MCF 10A (cell line): ENCODE data around the gene BSCL2. TPM values are rescaled to one million over a fixed set of nuclear protein-coding genes. Genes with fewer than 3 reads are reported as not detected.
"Not testable (repeated sequence)": the region's sequence is repeated elsewhere in the genome, so short reads cannot be mapped to it uniquely, and the experiment has no call there.

ENCODE experiments used
- BruUV-seq: library from RNA; stranded (reverse); fragments of 400-500 nt; replicated peaks from 2 replicates; lab custom pipeline; 2021; lab: Mats Ljungman, UMichigan
- CTCF ChIA-PET: fragments of 300-600 bp; sonication (Branson Sonifier 250); formaldehyde crosslinking; extraction: SDS; loops from one replicate; lab custom pipeline; 2021; ENCODE audit warnings: antibody characterized with exemption, inconsistent platforms; lab: Yijun Ruan, JAX
- POLR2A ChIA-PET: fragments of 300-600, 350-650 bp; sonication (Branson Sonifier 250); formaldehyde crosslinking; extraction: SDS; loops from one replicate; lab custom pipeline; 2020; ENCODE audit warnings: antibody characterized with exemption, inconsistent platforms; lab: Yijun Ruan, JAX
- DNase-seq: peaks from one replicate; pipeline ENCODE4 v3.0.0-alpha.2; 2018; ENCODE audit not compliant: unreplicated experiment
- H3K27ac Mint-ChIP-seq: one replicate; pipeline ENCODE4 v1.8.0; 2022; ENCODE audit warnings: mild to moderate bottlenecking, low read depth, mixed read lengths; ENCODE audit not compliant: unreplicated experiment
- H3K27me3 Mint-ChIP-seq: one replicate; pipeline ENCODE4 v1.8.0; 2022; ENCODE audit warnings: mixed read lengths; ENCODE audit not compliant: insufficient read depth, unreplicated experiment
- H3K36me3 Mint-ChIP-seq: one replicate; pipeline ENCODE4 v1.8.0; 2022; ENCODE audit warnings: mild to moderate bottlenecking, moderate library complexity, mixed read lengths; ENCODE audit not compliant: insufficient read depth, unreplicated experiment
- H3K4me1 Mint-ChIP-seq: one replicate; pipeline ENCODE4 v1.8.0; 2022; ENCODE audit warnings: mixed read lengths; ENCODE audit not compliant: insufficient read depth, unreplicated experiment
- H3K4me3 Mint-ChIP-seq: one replicate; pipeline ENCODE4 v1.8.0; 2022; ENCODE audit warnings: mild to moderate bottlenecking, moderate library complexity, mixed read lengths; ENCODE audit not compliant: unreplicated experiment
- H3K9me3 Mint-ChIP-seq: one replicate; pipeline ENCODE4 v1.8.0; 2022; ENCODE audit warnings: mixed read lengths; ENCODE audit not compliant: unreplicated experiment
- CTCF ChIP-seq: fragments of 200-600 bp; IDR thresholded peaks from one replicate; pipeline ENCODE4 v1.8.0; 2022; ENCODE audit warnings: antibody characterized with exemption, mild to moderate bottlenecking; ENCODE audit not compliant: unreplicated experiment
- intact Hi-C: fragments of 100-400 bp; cut with micrococcal nuclease; formaldehyde crosslinking; loops from 2 replicates; pipeline ENCODE4 v1.14.1; 2022
- total RNA-seq: library from RNA; stranded (reverse); gene quantifications from 2 replicates; pipeline ENCODE4 v1.2.3, GENCODE V29; 2022

The BSCL2 gene
- total RNA-seq, 1 experiment from 2014 or later, result 33.1 TPM

GRCh38 chr11:62678433-62678769 is 28.8 kb downstream of the BSCL2 start:
- H3K36me3 Mint-ChIP-seq, result peaks cover 44% of the 10 kb centered on the region
- H3K4me1 Mint-ChIP-seq, result peaks cover 22% of the 10 kb centered on the region
- CTCF ChIA-PET, result interaction anchor here (2.2 to 2.9 kb wide), 2 partner anchors 11 to 15 kb away, joined by 8 to 15 read pairs; no protein-coding TSS in a partner anchor
- no peak for DNase-seq
- intact Hi-C loops, result no loop called here
- TF ChIP-seq CTCF, result no peak
- BruUV-seq, result no TSS peak
- no peaks in the 10 kb centered on the region for H3K9me3 Mint-ChIP-seq
- peak overlapping the region; percentile 94 for H3K27ac Mint-ChIP-seq
- POLR2A ChIA-PET, result interaction anchor here (1.0 to 7.1 kb wide), 15 partner anchors 10 to 130 kb away, joined by 3 to 132 read pairs (median 5); partner anchors contain the start of genes C11orf98, CSKMT, HNRNPUL2 and LBHD1
- peak overlapping the region; percentile 72 for H3K4me3 Mint-ChIP-seq
- H3K27me3 Mint-ChIP-seq, result no peaks in the 10 kb centered on the region

- TF ChIP-seq CTCF, result no peak
- intact Hi-C loops, result no loop called here
- H3K9me3 Mint-ChIP-seq, result no peaks in the 10 kb centered on the region
- DNase-seq, result no peak
- H3K27me3 Mint-ChIP-seq, result no peaks in the 10 kb centered on the region
- peak overlapping the region; percentile 72 for H3K4me3 Mint-ChIP-seq
- POLR2A ChIA-PET, result interaction anchor here (0.6 to 7.1 kb wide), 14 partner anchors 9 to 180 kb away, joined by 3 to 132 read pairs (median 4); partner anchors contain the start of genes B3GAT3, C11orf98, CSKMT and HNRNPUL2
- BruUV-seq, result no TSS peak
- CTCF ChIA-PET, result interaction anchor here (0.9 to 2.2 kb wide), 2 partner anchors 16 to 117 kb away, joined by 3 to 8 read pairs; no protein-coding TSS in a partner anchor
- H3K36me3 Mint-ChIP-seq, result peaks cover 50% of the 10 kb centered on the region
- peak overlapping the region; percentile 94 for H3K27ac Mint-ChIP-seq
- H3K4me1 Mint-ChIP-seq, result peaks cover 22% of the 10 kb centered on the region
Observed at GRCh38 chr11:62677714-62678113, 29.5 kb downstream of the BSCL2 start.

- no peak for TF ChIP-seq CTCF
- Mint-ChIP-seq H3K27me3 (no peaks in the 10 kb centered on the region), H3K27ac (peak overlapping the region; percentile 94), H3K9me3 (no peaks in the 10 kb centered on the region), H3K4me1 (peaks cover 22% of the 10 kb centered on the region), H3K4me3 (peak overlapping the region; percentile 72), H3K36me3 (peaks cover 52% of the 10 kb centered on the region)
- ChIA-PET CTCF (interaction anchor here (0.9 to 2.2 kb wide), 4 partner anchors 9 to 116 kb away, joined by 3 to 8 read pairs (median 4); no protein-coding TSS in a partner anchor), POLR2A (interaction anchor here (0.7 to 7.1 kb wide), 11 partner anchors 9 to 181 kb away, joined by 3 to 132 read pairs (median 5); partner anchors contain the start of genes B3GAT3, C11orf98, CSKMT and HNRNPUL2)
- BruUV-seq, result no TSS peak
- no peak for DNase-seq
- intact Hi-C loops, result no loop called here
Observed at GRCh38 chr11:62677156-62677555, 30.1 kb downstream of the BSCL2 start.

GRCh38 chr11:62676698-62677097 is 30.5 kb downstream of the BSCL2 start:
- intact Hi-C loops, result no loop called here
- no TSS peak for BruUV-seq
- no peaks in the 10 kb centered on the region for H3K27me3 Mint-ChIP-seq
- H3K4me3 Mint-ChIP-seq, result peak overlapping the region; percentile 72
- H3K4me1 Mint-ChIP-seq, result peaks cover 22% of the 10 kb centered on the region
- H3K9me3 Mint-ChIP-seq, result no peaks in the 10 kb centered on the region
- H3K27ac Mint-ChIP-seq, result peak overlapping the region; percentile 94
- ChIA-PET CTCF (interaction anchor here (0.5 to 2.2 kb wide), 6 partner anchors 9 to 1490 kb away, joined by 3 to 8 read pairs (median 4); no protein-coding TSS in a partner anchor), POLR2A (interaction anchor here (0.7 to 7.1 kb wide), 10 partner anchors 8 to 181 kb away, joined by 3 to 132 read pairs (median 6); partner anchors contain the start of genes C11orf98, CSKMT, HNRNPUL2 and INTS5)
- DNase-seq, result no peak
- TF ChIP-seq CTCF, result no peak
- H3K36me3 Mint-ChIP-seq, result peaks cover 57% of the 10 kb centered on the region

GRCh38 chr11:62675415-62675814 is 31.8 kb downstream of the BSCL2 start:
- DNase-seq, H3K27me3 Mint-ChIP-seq, H3K9me3 Mint-ChIP-seq, BruUV-seq, H3K27ac Mint-ChIP-seq, intact Hi-C loops, H3K4me3 Mint-ChIP-seq: not testable (repeated sequence)
- H3K4me1 Mint-ChIP-seq, result peaks cover 15% of the 10 kb centered on the region
- peaks cover 61% of the 10 kb centered on the region for H3K36me3 Mint-ChIP-seq
- ChIA-PET CTCF (interaction anchor here (0.6 to 0.7 kb wide), 2 partner anchors 281 to 299 kb away, joined by 4 read pairs; no protein-coding TSS in a partner anchor), POLR2A (interaction anchor here (1.2 to 7.1 kb wide), 4 partner anchors 7 to 84 kb away, joined by 3 to 132 read pairs (median 29); partner anchors contain the start of genes B3GAT3, C11orf98, CSKMT and INTS5)
